ENCODE results near the gene RNF121. TPM values are rescaled to one million over a fixed set of nuclear protein-coding genes. Genes with fewer than 3 reads are reported as not detected.

Gene RNF121
- total and polyA plus RNA-seq, 4 donors, result 27.6 to 40.6 (median 34.2) TPM

DNA sequence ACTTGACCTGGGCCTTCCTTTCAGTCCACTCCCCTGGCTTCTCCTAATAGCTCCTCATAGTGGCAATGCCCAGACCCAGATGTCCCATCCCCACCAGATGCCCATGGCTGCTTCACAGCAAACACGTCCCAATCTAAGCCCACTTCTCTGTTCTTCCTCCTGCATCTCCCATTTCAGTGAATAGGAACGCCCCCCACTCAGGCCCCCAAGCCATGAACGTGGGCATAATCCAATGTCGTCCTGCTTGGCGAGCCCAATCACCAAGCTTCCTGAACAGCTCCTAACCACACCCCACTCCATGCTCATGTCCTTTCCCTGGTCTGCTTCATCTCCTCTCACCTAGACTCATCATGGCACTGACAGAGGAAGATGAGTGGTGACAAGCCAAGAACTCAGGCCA, 78.7 kb downstream of the RNF121 start:
- Histone ChIP-seq H3K4me1 (ENCODE audit: control insufficient read depth, insufficient read depth, low read length) (peaks cover 18% of the 10 kb centered on the region), H3K27ac (ENCODE audit: low read depth, low read length) (no peak overlapping the region), H3K4me3 (ENCODE audit: low read depth, low read length) (no peak overlapping the region), H3K9me3 (ENCODE audit: control insufficient read depth, insufficient read depth, low read length) (no peaks in the 10 kb centered on the region), H3K36me3 (ENCODE audit: control insufficient read depth, insufficient read depth, low read length) (peaks cover 99% of the 10 kb centered on the region), H3K27me3 (ENCODE audit: control insufficient read depth, insufficient read depth, low read length) (no peaks in the 10 kb centered on the region)
- WGBS (ENCODE audit: insufficient coverage), result 79% methylated on average over 4 of the region's 5 CpGs
- no peak for DNase-seq (ENCODE audit: low read depth in 4 of 6, low spot score in 6 of 6)

DNA sequence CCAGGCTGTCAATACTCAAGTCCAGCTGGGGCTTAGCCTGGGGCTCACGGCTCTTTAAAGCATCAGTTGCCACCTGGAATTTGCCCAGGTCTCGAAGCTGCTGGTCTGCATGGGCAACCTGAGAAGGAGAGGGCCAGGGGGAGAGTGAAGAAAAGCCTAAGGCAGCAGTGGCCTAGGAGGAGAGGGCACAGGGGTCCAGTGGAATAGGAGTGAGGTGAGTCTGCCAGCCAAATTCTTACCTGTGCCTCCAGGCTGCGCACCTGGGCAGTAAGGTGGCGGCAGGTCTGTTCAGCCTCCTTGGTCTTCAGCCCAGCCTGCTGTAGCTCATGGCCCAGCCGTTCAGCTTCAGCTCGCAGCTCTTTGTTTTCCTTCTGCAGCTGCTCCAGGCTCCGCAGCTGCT, 79.9 kb downstream of the RNF121 start:
- Histone ChIP-seq H3K4me3 (ENCODE audit: low read depth, low read length) (no peak overlapping the region), H3K27me3 (ENCODE audit: control insufficient read depth, insufficient read depth, low read length) (no peaks in the 10 kb centered on the region), H3K27ac (ENCODE audit: low read depth, low read length) (no peak overlapping the region), H3K9me3 (ENCODE audit: control insufficient read depth, insufficient read depth, low read length) (no peaks in the 10 kb centered on the region), H3K4me1 (ENCODE audit: control insufficient read depth, insufficient read depth, low read length) (peaks cover 30% of the 10 kb centered on the region), H3K36me3 (ENCODE audit: control insufficient read depth, insufficient read depth, low read length) (peaks cover 99% of the 10 kb centered on the region)
- no peak for DNase-seq (ENCODE audit: low read depth in 4 of 6, low spot score in 6 of 6)
- WGBS (ENCODE audit: insufficient coverage), result 80% methylated on average over 6 of the region's 7 CpGs

DNA sequence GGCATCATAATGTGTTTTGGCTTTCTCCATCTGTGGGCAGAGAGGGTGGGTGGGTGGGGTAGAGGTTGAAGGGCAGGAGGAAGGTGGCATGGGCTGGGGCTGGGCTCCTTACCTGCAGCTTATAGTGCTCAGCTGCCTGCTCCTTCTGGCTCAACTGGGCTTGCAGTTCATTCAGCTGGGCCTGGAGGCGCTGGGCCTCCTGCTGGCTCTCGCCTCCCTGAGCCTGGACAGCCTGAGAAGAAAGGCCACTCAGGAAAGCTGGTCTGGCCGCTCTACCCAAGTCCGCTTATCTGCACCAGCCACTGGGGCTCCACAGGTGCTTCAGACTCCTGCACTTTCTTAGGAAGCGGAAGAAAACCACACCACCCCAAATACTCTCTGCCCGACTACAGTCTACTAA, 80.3 kb downstream of the RNF121 start:
- 89% methylated on average over 6 of the region's 6 CpGs for WGBS (ENCODE audit: insufficient coverage)
- Histone ChIP-seq H3K27ac (ENCODE audit: low read depth, low read length) (no peak overlapping the region), H3K27me3 (ENCODE audit: control insufficient read depth, insufficient read depth, low read length) (no peaks in the 10 kb centered on the region), H3K36me3 (ENCODE audit: control insufficient read depth, insufficient read depth, low read length) (peaks cover 99% of the 10 kb centered on the region), H3K9me3 (ENCODE audit: control insufficient read depth, insufficient read depth, low read length) (no peaks in the 10 kb centered on the region), H3K4me1 (ENCODE audit: control insufficient read depth, insufficient read depth, low read length) (peaks cover 34% of the 10 kb centered on the region), H3K4me3 (ENCODE audit: low read depth, low read length) (no peak overlapping the region)
- DNase-seq (ENCODE audit: low read depth in 4 of 6, low spot score in 6 of 6), result no peak

DNA sequence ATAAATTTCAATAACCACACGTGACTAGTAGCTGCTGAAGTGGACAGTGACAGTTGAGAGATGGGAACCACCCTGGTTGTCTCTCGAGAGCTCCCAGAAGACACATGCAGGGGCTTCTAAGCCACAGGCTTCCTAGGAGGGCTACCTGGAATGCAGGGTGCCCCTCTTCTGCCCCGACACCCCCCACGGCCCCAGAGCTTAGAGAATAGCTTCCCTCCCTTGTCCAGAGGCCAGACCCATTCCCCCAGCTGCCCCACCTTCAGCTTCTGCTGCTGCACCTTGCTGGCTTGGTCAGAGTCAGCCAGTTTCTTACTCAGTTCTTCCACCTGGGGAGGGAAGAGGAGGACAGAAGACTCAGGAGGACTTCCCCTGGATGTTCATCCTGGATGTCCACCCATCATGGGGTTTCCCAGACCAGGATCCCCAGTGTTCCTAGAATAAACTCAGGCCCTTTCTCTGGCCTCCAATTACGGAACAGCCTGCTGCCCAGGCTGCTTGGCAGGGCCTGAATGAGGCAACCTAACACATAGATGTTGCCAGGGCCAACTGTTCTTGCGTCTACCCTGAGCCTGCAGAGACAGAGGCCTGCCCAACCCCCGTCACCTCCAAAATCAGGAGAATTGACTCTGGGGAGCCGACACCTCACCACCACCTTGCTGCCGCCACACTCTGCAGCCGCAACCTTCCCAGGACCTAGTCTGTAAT, 81.8 kb downstream of the RNF121 start:
- Histone ChIP-seq H3K4me1 (ENCODE audit: control insufficient read depth, insufficient read depth, low read length) (peaks cover 39% of the 10 kb centered on the region), H3K36me3 (ENCODE audit: control insufficient read depth, insufficient read depth, low read length) (peaks cover 99% of the 10 kb centered on the region), H3K4me3 (ENCODE audit: low read depth, low read length) (no peak overlapping the region), H3K27me3 (ENCODE audit: control insufficient read depth, insufficient read depth, low read length) (no peaks in the 10 kb centered on the region), H3K27ac (ENCODE audit: low read depth, low read length) (no peak overlapping the region), H3K9me3 (ENCODE audit: control insufficient read depth, insufficient read depth, low read length) (no peaks in the 10 kb centered on the region)
- WGBS (ENCODE audit: insufficient coverage), result 72% methylated on average over 8 of the region's 10 CpGs
- no peak for DNase-seq (ENCODE audit: low read depth in 4 of 6, low spot score in 6 of 6)

DNA sequence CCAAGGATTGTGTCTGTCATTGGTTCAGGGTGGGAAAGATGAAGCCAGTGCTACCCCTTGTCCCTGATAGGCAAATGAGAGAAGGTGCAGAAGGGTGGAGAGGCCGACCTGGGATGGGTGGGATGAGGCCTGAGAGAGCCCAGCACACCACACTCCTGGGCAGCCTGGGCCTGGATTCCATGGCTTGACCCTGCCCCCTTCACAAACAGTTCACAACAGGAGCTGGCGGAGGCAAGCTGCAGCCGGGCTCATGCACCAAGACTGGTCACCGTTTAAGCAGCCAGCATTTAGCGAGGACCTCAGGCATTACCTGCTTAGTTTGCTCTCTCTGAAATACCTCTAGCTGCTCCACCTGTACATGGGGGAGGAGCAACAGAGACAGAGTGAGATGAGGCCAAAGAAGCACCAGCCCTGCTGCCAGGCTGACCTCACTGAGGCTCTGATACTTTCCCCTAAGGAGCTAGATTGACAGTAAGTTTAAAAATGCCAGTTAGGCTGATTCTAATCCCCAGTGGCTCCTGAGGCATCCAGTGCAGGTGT, 83.3 kb downstream of the RNF121 start:
- H3K4me3 ChIP-seq (ENCODE audit: low read depth, low read length), result no peak overlapping the region
- peaks cover 39% of the 10 kb centered on the region for H3K4me1 ChIP-seq (ENCODE audit: control insufficient read depth, insufficient read depth, low read length)
- no peaks in the 10 kb centered on the region for H3K9me3 ChIP-seq (ENCODE audit: control insufficient read depth, insufficient read depth, low read length)
- no peak for DNase-seq (ENCODE audit: low read depth in 4 of 6, low spot score in 6 of 6)
- H3K27me3 ChIP-seq (ENCODE audit: control insufficient read depth, insufficient read depth, low read length), result no peaks in the 10 kb centered on the region
- H3K36me3 ChIP-seq (ENCODE audit: control insufficient read depth, insufficient read depth, low read length), result peaks cover 98% of the 10 kb centered on the region
- 95% methylated on average over 5 of the region's 5 CpGs for WGBS (ENCODE audit: insufficient coverage)
- H3K27ac ChIP-seq (ENCODE audit: low read depth, low read length), result no peak overlapping the region

DNA sequence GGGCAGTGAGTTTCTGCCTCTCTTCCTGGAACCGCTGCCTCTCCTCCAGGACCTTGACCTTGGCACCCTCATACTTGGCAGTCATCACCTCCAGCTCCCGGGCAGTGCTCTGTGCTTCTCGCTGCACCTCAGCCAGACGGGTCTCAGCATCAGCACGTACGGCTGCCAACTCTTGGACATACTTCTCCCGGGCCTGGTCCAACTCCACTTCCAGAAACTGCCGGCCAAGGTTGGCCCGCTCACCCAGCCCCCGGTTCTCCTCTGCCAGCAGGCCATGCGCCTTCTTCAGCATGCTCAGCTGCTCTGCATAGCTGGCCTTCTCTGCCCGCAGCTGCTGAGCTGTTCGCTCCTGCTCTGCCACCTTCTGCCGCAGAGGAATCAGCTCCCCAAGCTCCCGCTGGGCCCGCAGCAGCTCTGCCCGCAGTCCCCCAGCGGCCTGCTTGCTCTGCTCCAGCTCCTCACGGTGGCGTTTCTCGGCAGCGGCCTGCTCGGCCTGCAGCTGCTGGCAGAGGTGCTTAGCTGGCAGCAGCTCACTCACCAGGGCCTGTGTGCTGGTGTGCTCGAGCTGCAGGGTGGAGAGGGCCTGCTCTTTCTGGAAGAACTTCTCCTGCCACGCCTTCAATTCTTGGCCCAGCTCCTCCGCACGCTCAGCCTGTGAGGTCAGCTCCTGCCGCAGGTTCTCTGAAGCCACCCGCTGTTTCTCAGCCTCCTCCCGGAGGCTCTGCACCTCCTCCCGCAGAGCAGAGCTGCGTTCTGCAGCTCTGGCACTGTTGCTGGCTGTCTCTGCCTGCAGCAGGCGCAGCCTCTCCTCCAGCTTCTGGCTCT, 84.3 kb downstream of the RNF121 start:
- H3K27me3 ChIP-seq (ENCODE audit: control insufficient read depth, insufficient read depth, low read length), result no peaks in the 10 kb centered on the region
- H3K27ac ChIP-seq (ENCODE audit: low read depth, low read length), result peak overlapping the region; percentile 52
- peak in 1 of 6 donors; percentile 71 for DNase-seq (ENCODE audit: low read depth in 4 of 6, low spot score in 6 of 6)
- peaks cover 99% of the 10 kb centered on the region for H3K36me3 ChIP-seq (ENCODE audit: control insufficient read depth, insufficient read depth, low read length)
- H3K4me3 ChIP-seq (ENCODE audit: low read depth, low read length), result no peak overlapping the region
- WGBS (ENCODE audit: insufficient coverage), result 61% methylated on average over 33 of the region's 33 CpGs
- H3K4me1 ChIP-seq (ENCODE audit: control insufficient read depth, insufficient read depth, low read length), result peaks cover 39% of the 10 kb centered on the region
- H3K9me3 ChIP-seq (ENCODE audit: control insufficient read depth, insufficient read depth, low read length), result no peaks in the 10 kb centered on the region

DNA sequence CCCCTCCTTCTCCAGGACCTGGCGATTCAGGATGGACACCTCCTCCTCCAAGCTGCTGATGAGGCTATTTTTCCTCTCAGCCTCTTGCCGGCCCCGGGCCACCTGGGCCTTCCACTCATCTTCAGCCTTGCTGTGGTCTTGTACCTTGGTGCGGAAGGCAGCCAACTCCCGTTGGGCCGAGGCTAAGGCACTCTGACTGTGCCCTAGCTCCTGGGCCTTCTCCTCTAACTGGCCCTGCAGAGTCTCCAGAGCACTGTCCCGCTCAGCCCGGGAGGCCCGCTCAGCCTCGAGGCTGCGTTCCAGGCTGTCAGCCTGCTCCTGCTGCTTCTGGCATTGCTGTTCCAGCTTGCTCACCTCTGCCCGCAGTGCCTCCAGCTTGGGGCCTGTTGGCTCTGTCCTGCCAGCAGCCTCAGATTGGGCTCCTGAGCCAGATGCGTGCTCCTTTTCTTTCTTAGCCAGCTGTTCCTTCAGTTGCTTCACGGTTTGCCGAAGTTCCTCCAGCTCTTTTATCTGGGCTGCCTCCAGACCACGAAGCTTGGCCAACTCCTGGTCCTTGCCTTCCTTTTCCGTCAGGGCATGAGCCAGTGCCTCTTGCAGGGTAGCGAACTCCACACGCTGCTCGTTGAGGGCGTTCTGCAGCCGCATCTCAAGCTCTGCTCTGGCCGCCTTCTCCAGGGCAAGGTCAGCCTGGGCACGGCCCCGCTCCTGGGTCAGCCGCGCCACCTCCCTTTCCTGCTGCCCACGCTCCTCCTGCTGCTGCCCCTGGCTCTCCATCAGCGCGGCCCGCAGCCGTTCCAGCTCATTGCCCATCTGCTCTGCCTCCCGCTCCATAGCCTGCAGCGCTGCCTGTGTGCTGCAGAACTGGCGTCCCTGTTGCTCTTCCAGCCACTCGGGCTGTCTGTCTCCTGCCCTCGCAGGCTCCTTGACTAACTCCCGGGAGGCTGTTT, 85.2 kb downstream of the RNF121 start:
- Histone ChIP-seq H3K27me3 (ENCODE audit: control insufficient read depth, insufficient read depth, low read length) (no peaks in the 10 kb centered on the region), H3K36me3 (ENCODE audit: control insufficient read depth, insufficient read depth, low read length) (peaks cover 99% of the 10 kb centered on the region), H3K9me3 (ENCODE audit: control insufficient read depth, insufficient read depth, low read length) (no peaks in the 10 kb centered on the region), H3K4me1 (ENCODE audit: control insufficient read depth, insufficient read depth, low read length) (peaks cover 39% of the 10 kb centered on the region), H3K27ac (ENCODE audit: low read depth, low read length) (peak overlapping the region; percentile 52), H3K4me3 (ENCODE audit: low read depth, low read length) (no peak overlapping the region)
- 89% methylated on average over 38 of the region's 38 CpGs for WGBS (ENCODE audit: insufficient coverage)
- DNase-seq (ENCODE audit: low read depth in 4 of 6, low spot score in 6 of 6), result no peak

DNA sequence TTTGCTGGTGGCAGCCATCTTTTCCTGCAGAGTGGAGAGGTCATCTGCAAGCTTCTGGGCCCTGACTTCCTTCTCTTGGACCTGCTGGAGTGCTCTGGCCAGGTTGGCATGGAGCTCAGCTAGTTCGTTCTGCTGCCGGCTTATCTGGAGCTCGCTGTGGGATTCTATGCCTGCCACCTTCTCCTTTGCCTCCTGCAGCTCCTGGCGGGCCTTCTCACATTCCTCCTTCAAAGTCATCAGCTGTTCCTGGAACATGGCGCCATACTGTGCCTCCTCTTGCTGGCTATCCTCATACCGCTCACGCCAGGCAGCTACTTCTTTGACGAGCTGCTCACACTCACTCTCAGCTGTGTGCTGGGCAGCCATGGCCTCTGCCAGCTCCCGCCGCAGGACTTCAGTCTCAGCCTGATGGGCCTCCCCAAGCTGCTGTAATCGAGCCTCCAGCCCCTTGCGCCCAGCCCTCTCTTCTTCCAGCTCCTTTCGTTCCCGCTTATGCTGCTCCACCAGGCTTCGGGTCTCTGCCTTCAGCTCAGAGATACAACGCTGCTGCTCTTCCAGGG, 86.0 kb downstream of the RNF121 start:
- no peak overlapping the region for H3K27ac ChIP-seq (ENCODE audit: low read depth, low read length)
- no peak overlapping the region for H3K4me3 ChIP-seq (ENCODE audit: low read depth, low read length)
- peaks cover 97% of the 10 kb centered on the region for H3K36me3 ChIP-seq (ENCODE audit: control insufficient read depth, insufficient read depth, low read length)
- no peaks in the 10 kb centered on the region for H3K9me3 ChIP-seq (ENCODE audit: control insufficient read depth, insufficient read depth, low read length)
- DNase-seq (ENCODE audit: low read depth in 4 of 6, low spot score in 6 of 6), result no peak
- no peaks in the 10 kb centered on the region for H3K27me3 ChIP-seq (ENCODE audit: control insufficient read depth, insufficient read depth, low read length)
- H3K4me1 ChIP-seq (ENCODE audit: control insufficient read depth, insufficient read depth, low read length), result peaks cover 39% of the 10 kb centered on the region
- WGBS (ENCODE audit: insufficient coverage), result 91% methylated on average over 16 of the region's 16 CpGs

DNA sequence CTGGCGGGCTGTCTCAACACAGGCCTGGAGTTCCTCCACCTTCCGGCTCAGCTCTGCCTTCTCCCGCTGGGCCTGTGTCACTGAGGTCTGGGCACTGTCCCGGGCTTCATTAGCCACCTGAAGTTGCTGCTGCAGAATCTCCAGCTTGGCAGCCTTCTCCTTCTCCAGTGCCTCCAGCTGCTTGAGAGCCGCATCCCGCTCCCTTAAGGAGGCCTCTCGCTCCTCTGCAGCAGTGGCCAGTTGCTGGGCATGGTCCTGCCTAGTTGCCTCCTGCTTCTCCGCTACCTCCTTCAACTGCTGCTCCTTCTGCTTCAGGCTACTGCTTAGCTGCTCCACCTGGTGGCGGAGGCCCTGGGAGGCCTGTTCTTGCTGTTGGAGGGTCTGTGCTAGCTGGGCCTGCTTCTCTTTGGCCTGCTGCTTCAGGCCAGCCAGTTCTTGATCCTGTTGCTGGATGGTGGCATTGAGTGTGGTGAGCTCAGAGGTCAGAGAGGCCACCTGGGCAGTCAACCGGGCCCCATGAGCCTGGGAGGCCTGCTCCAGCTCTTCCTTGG, 86.7 kb downstream of the RNF121 start:
- 76% methylated on average over 10 of the region's 10 CpGs for WGBS (ENCODE audit: insufficient coverage)
- H3K36me3 ChIP-seq (ENCODE audit: control insufficient read depth, insufficient read depth, low read length), result peaks cover 98% of the 10 kb centered on the region
- H3K9me3 ChIP-seq (ENCODE audit: control insufficient read depth, insufficient read depth, low read length), result no peaks in the 10 kb centered on the region
- no peaks in the 10 kb centered on the region for H3K27me3 ChIP-seq (ENCODE audit: control insufficient read depth, insufficient read depth, low read length)
- H3K4me3 ChIP-seq (ENCODE audit: low read depth, low read length), result no peak overlapping the region
- H3K4me1 ChIP-seq (ENCODE audit: control insufficient read depth, insufficient read depth, low read length), result peaks cover 37% of the 10 kb centered on the region
- DNase-seq (ENCODE audit: low read depth in 4 of 6, low spot score in 6 of 6), result peak in 2 of 6 donors; percentile 28 to 40
- H3K27ac ChIP-seq (ENCODE audit: low read depth, low read length), result no peak overlapping the region

All from spinal cord (tissue), 10 donors.